ENCODE results near the gene ACSS3.

DNA sequence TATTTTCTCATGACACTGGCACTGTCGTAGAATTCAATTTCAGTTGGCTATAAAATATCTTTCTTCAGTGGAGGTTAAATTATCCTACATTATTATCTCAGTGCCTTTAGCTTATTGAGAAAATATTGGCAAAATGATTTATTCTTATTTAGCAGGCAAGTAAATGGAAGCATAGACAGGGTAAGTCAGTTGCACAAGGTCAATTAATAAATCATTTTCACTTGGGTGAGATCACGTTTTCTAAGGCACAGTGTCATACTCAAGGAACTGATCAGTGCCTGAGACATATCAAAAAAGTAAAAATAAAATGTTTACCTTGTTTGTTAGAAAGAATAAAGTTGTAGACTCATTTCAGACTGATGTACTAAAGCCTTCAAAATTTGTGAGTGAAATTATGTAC, 95.0 kb downstream of the ACSS3 start:
- TF ChIP-seq POLR2A (IDR thresholded peaks at IDR 0.05; ENCODE audit: low read length), result no peak
- no peak for TF ChIP-seq GATA1 (IDR thresholded peaks at IDR 0.05; ENCODE audit: low read depth, low read length)

All from erythroblast (primary cell).